Panc1 (cell line): ENCODE results near the gene NMB. TPM values are rescaled to one million over a fixed set of nuclear protein-coding genes. Genes with fewer than 3 reads are reported as not detected.

Experiments used
- ATAC-seq: fragments of 200-7000 bp; cut with Tn5 transposase; 2 replicates; pipeline ENCODE4 v1.9.1; 2020; ENCODE audit warnings: mild to moderate bottlenecking, moderate library complexity
- BruUV-seq: library from RNA; stranded (reverse); fragments of 400-500 nt; replicated peaks from 2 replicates; lab custom pipeline; 2021; lab: Mats Ljungman, UMichigan
- CTCF ChIA-PET: fragments of 300-600 bp; sonication (Branson Sonifier 250); formaldehyde crosslinking; loops from one replicate; lab custom pipeline; 2022; ENCODE audit warnings: antibody characterized with exemption; lab: Charles Lee
- POLR2A ChIA-PET: fragments of 300-600 bp; sonication (Branson Sonifier 250); formaldehyde crosslinking; loops from one replicate; lab custom pipeline; 2022; ENCODE audit warnings: antibody characterized with exemption; lab: Charles Lee
- DNase-seq: peaks from one replicate; pipeline ENCODE4 v3.0.0-alpha.2; 2010; ENCODE audit warnings: low read depth, low spot score
- H3K27ac ChIP-seq: 2 replicates; pipeline ENCODE4 v1.5.1; 2011; ENCODE audit warnings: mild to moderate bottlenecking, low read length, inconsistent platforms
- H3K27me3 ChIP-seq: fragments of 200-500 bp; sonication (Bioruptor generic); 2 replicates; pipeline ENCODE4 v1.6.0; 2014; ENCODE audit warnings: low read length, inconsistent platforms; ENCODE audit not compliant: control insufficient read depth, insufficient read depth
- H3K36me3 ChIP-seq: fragments of 200-500 bp; sonication (Bioruptor generic); 2 replicates; pipeline ENCODE4 v1.5.1; 2014; ENCODE audit warnings: inconsistent platforms, mild to moderate bottlenecking, low read length, moderate library complexity; ENCODE audit not compliant: control insufficient read depth, insufficient read depth
- H3K4me1 ChIP-seq: 2 replicates; pipeline ENCODE4 v1.5.1; 2011; ENCODE audit warnings: inconsistent platforms, mild to moderate bottlenecking, low read length, moderate library complexity; ENCODE audit not compliant: control insufficient read depth, insufficient read depth
- H3K4me3 ChIP-seq, 2 experiments: 2 replicates each; pipeline ENCODE4 v1.5.1; 2011 to 2012; ENCODE audit warnings: low read depth in 2 of 2, low read length in 2 of 2, mild to moderate bottlenecking in 2 of 2, inconsistent platforms in 1 of 2, moderate library complexity in 1 of 2
- H3K9me3 ChIP-seq: fragments of 200-500 bp; sonication (Bioruptor generic); 2 replicates; pipeline ENCODE4 v1.5.1; 2014; ENCODE audit warnings: low read depth, mild to moderate bottlenecking, inconsistent platforms, low read length, moderate library complexity; ENCODE audit not compliant: control insufficient read depth, insufficient read depth
- POLR2AphosphoS5 ChIP-seq: IDR thresholded peaks from 2 replicates; pipeline ENCODE4 v1.6.1; 2012; ENCODE audit warnings: mild to moderate bottlenecking, low read depth, low read length, moderate library complexity
- SIN3A ChIP-seq: IDR thresholded peaks from 2 replicates; pipeline ENCODE4 v1.6.1; 2012; ENCODE audit warnings: low read depth, mild to moderate bottlenecking, low read length, moderate library complexity, borderline replicate concordance; ENCODE audit not compliant: insufficient read depth
- TCF7L2 ChIP-seq: IDR thresholded peaks from 2 replicates; pipeline ENCODE4 v1.6.1; 2011; ENCODE audit warnings: mild to moderate bottlenecking, low read depth, low read length, inconsistent platforms
- in situ Hi-C: cut with HindIII; loops from 2 replicates; pipeline ENCODE4 v1.10.0; 2016; ENCODE audit warnings: low sequenced_read_pairs, low pct_unique_long_range_greater_than_20kb
- intact Hi-C: fragments of 100-400 bp; cut with micrococcal nuclease; formaldehyde crosslinking; loops from one replicate; pipeline ENCODE4 v1.10.0; 2022; ENCODE audit not compliant: unreplicated experiment
- total RNA-seq: library from RNA; stranded (reverse); gene quantifications from one replicate; pipeline ENCODE4 v1.2.1, GENCODE V29; 2021; ENCODE audit not compliant: unreplicated experiment
- TF ChIP-seq, protein P1 (sequence below): fragments of 450-650 bp; IDR thresholded peaks from 2 replicates; pipeline ENCODE4 v1.5.1; 2017; ENCODE audit warnings: mild to moderate bottlenecking
- TF ChIP-seq, protein P2 (sequence below), 2 experiments: IDR thresholded peaks; 2 replicates each; pipeline ENCODE4 v1.6.1; 2011 to 2012; ENCODE audit warnings: low read depth in 2 of 2, control low read depth in 1 of 2, low read length in 1 of 2, mild to moderate bottlenecking in 1 of 2, moderate library complexity in 1 of 2; ENCODE audit not compliant: insufficient read depth in 1 of 2

The NMB gene
- total RNA-seq, 1 experiment from 2014 or later, result 9.5 TPM

DNA sequence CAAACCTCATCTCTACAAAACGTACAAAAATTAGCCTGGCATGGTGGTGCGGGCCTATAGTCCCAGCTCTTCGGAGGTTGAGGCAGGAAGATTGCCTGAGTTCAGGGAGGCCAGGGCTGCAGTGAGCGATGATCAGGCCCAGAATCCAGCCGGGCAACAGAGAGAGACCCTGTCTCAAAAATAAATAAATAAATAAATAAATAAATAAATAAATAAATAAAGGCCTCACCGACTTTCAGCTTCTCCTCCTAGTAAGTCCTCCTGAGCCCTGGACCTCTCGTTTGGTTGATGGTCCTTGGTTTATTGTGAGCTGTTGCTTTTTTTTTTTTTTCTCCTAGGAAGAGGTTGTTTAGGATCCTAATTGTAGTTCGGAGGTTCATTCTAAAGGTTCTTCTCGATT is 29.0 kb downstream of the NMB start:
- peaks cover 11% of the 10 kb centered on the region; the same call in 1 of the 2 replicates for H3K4me1 ChIP-seq
- H3K36me3 ChIP-seq, result peaks cover 4% of the 10 kb centered on the region; the same call in 1 of the 2 replicates
- no peak for TF ChIP-seq TCF7L2
- TF ChIP-seq, protein P1, sequence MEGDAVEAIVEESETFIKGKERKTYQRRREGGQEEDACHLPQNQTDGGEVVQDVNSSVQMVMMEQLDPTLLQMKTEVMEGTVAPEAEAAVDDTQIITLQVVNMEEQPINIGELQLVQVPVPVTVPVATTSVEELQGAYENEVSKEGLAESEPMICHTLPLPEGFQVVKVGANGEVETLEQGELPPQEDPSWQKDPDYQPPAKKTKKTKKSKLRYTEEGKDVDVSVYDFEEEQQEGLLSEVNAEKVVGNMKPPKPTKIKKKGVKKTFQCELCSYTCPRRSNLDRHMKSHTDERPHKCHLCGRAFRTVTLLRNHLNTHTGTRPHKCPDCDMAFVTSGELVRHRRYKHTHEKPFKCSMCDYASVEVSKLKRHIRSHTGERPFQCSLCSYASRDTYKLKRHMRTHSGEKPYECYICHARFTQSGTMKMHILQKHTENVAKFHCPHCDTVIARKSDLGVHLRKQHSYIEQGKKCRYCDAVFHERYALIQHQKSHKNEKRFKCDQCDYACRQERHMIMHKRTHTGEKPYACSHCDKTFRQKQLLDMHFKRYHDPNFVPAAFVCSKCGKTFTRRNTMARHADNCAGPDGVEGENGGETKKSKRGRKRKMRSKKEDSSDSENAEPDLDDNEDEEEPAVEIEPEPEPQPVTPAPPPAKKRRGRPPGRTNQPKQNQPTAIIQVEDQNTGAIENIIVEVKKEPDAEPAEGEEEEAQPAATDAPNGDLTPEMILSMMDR, result no peak
- TF ChIP-seq SIN3A, result no peak
- no peak for TF ChIP-seq POLR2AphosphoS5
- TF ChIP-seq, protein P2, sequence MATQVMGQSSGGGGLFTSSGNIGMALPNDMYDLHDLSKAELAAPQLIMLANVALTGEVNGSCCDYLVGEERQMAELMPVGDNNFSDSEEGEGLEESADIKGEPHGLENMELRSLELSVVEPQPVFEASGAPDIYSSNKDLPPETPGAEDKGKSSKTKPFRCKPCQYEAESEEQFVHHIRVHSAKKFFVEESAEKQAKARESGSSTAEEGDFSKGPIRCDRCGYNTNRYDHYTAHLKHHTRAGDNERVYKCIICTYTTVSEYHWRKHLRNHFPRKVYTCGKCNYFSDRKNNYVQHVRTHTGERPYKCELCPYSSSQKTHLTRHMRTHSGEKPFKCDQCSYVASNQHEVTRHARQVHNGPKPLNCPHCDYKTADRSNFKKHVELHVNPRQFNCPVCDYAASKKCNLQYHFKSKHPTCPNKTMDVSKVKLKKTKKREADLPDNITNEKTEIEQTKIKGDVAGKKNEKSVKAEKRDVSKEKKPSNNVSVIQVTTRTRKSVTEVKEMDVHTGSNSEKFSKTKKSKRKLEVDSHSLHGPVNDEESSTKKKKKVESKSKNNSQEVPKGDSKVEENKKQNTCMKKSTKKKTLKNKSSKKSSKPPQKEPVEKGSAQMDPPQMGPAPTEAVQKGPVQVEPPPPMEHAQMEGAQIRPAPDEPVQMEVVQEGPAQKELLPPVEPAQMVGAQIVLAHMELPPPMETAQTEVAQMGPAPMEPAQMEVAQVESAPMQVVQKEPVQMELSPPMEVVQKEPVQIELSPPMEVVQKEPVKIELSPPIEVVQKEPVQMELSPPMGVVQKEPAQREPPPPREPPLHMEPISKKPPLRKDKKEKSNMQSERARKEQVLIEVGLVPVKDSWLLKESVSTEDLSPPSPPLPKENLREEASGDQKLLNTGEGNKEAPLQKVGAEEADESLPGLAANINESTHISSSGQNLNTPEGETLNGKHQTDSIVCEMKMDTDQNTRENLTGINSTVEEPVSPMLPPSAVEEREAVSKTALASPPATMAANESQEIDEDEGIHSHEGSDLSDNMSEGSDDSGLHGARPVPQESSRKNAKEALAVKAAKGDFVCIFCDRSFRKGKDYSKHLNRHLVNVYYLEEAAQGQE (IDR thresholded peaks at IDR 0.05; ENCODE audit: insufficient read depth in 1 of 2, low read depth in 2 of 2, low read length in 1 of 2), result no peak
- POLR2A ChIA-PET, result no interaction called here
- no peak overlapping the region for H3K4me3 ChIP-seq
- no peak for ATAC-seq
- BruUV-seq, result no TSS peak
- no peak for DNase-seq
- no peaks in the 10 kb centered on the region for H3K27me3 ChIP-seq
- no peaks in the 10 kb centered on the region for H3K9me3 ChIP-seq
- in situ Hi-C loops (no loop called here), intact Hi-C loops (no loop called here)
- no peak overlapping the region for H3K27ac ChIP-seq
- CTCF ChIA-PET, result interaction anchor here (0.6 kb wide), 1 partner anchor 24 kb away, joined by 3 read pairs; no protein-coding TSS in a partner anchor

DNA sequence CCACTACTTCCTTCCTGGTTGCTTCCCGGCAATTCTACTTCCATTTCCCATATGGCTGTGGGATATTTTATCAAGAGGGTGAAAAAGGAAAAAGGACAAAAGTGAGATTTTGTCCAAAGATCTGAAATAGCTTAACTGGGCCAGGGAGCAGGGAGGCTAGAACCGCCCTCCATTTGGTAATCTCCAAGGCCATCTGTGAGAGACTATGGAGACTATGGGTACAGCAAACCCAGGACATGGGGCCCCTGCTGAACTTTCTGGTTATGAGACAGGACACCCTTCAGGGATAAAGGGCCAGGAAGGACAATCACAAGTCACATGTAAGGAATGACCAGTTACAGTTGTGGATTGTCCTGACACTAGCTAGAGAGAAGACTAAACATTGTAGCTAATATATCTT is 32.9 kb downstream of the NMB start:
- H3K27ac ChIP-seq, result no peak overlapping the region
- intact Hi-C loops (no loop called here), in situ Hi-C loops (no loop called here)
- TF ChIP-seq, protein P2 (IDR thresholded peaks at IDR 0.05; ENCODE audit: insufficient read depth in 1 of 2, low read depth in 2 of 2, low read length in 1 of 2), result no peak
- H3K27me3 ChIP-seq, result no peaks in the 10 kb centered on the region
- ChIA-PET CTCF (no interaction called here), POLR2A (no interaction called here)
- H3K9me3 ChIP-seq, result peaks cover 26% of the 10 kb centered on the region; the same call in 1 of the 2 replicates
- DNase-seq (no peak), ATAC-seq (no peak)
- no TSS peak for BruUV-seq
- H3K4me1 ChIP-seq, result 0 out of 2 replicates have a peak, but pooled peaks cover under 1% of the 10 kb centered on the region
- no peaks in the 10 kb centered on the region for H3K36me3 ChIP-seq
- no peak overlapping the region for H3K4me3 ChIP-seq
